Adipocyte (in vitro differentiated cells): ENCODE measurements around the gene KCNN2.

Experiments used
- DNase-seq: peaks from one replicate; pipeline ENCODE4 v3.0.0-alpha.2; 2015; ENCODE audit warnings: low read depth
- H3K27me3 ChIP-seq: replicated peaks from 2 replicates; pipeline ENCODE4 v1.7.0; 2013; ENCODE audit warnings: mild to moderate bottlenecking, low read length, moderate library complexity; ENCODE audit not compliant: control insufficient read depth, insufficient read depth
- H3K36me3 ChIP-seq: 2 replicates; pipeline ENCODE4 v1.7.0; 2013; ENCODE audit warnings: low read length, mild to moderate bottlenecking, moderate library complexity; ENCODE audit not compliant: control insufficient read depth, insufficient read depth, severe bottlenecking
- H3K4me1 ChIP-seq: 2 replicates; pipeline ENCODE4 v1.7.0; 2013; ENCODE audit warnings: mild to moderate bottlenecking, low read length, moderate library complexity; ENCODE audit not compliant: control insufficient read depth, insufficient read depth
- H3K4me3 ChIP-seq: 2 replicates; pipeline ENCODE4 v1.7.0; 2013; ENCODE audit warnings: mild to moderate bottlenecking, low read length, moderate library complexity
- H3K9ac ChIP-seq: 2 replicates; pipeline ENCODE4 v1.7.0; 2013; ENCODE audit warnings: mild to moderate bottlenecking, low read length, moderate library complexity
- H3K9me3 ChIP-seq: 2 replicates; pipeline ENCODE4 v1.7.0; 2013; ENCODE audit warnings: mild to moderate bottlenecking, low read length, moderate library complexity; ENCODE audit not compliant: control insufficient read depth

KCNN2 gene

GRCh38 chr5:114361724-114362196 lies at the start of gene KCNN2:
Gene KCNN2 (plus strand): TSS chr5:114362070. CDS start chr5:114362140, 70 bp downstream.
- no peaks in the 10 kb centered on the region for H3K9me3 ChIP-seq
- no peaks in the 10 kb centered on the region for H3K36me3 ChIP-seq
- H3K4me3 ChIP-seq: peak within 1 kb of the TSS; percentile 65
- peaks cover 8% of the 10 kb centered on the region for H3K4me1 ChIP-seq
- H3K9ac ChIP-seq: no peak within 1 kb of the TSS
- H3K27me3 ChIP-seq: peaks cover 53% of the 10 kb centered on the region
- peak; percentile 78 for DNase-seq

DNA sequence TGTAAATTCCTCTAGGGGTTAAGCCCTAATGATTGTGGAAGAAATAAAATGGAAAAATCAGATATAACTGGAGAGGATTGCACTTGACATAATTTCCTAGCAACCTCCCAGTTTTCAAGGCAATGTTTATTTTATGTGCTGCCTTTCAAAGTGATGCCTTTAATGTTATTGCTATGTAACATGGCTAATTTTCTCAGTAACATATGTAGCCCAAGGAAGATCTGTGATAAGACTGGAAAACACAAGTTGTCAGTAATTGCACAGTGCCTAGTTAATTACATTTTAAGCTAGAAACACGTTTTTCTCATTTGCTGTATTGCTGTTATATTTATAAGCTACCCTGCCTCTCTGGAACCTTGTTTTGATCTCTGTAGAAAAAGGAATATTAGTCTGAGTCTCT lies 49.2 kb upstream of the KCNN2 start:
- no peaks in the 10 kb centered on the region for H3K27me3 ChIP-seq
- H3K9me3 ChIP-seq: no peaks in the 10 kb centered on the region
- H3K4me1 ChIP-seq: no peaks in the 10 kb centered on the region
- no peak for DNase-seq
- H3K9ac ChIP-seq: no peak overlapping the region
- no peak overlapping the region for H3K4me3 ChIP-seq
- H3K36me3 ChIP-seq: no peaks in the 10 kb centered on the region

DNA sequence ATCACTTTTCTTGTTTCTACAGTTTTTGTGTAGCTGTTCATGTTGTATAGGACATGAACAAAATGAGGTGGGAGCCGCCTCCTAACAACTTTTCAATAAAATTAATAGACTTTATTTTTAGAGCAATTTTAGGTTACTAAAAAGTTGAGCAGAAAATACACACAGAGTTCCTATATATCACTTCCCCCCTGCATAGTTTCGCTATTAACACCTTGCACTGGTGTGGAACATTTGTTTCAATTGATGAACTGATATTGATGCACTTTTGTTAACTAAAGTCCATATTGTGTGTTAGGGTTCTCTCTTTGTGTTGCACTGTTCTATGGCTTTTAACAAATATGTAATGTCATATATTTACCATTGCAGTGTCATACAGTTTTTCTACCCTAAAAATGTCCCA lies 47.8 kb upstream of the KCNN2 start:
- Histone ChIP-seq H3K36me3 (no peaks in the 10 kb centered on the region), H3K27me3 (no peaks in the 10 kb centered on the region), H3K9ac (no peak overlapping the region), H3K9me3 (no peaks in the 10 kb centered on the region), H3K4me1 (no peaks in the 10 kb centered on the region), H3K4me3 (no peak overlapping the region)
- no peak for DNase-seq

DNA sequence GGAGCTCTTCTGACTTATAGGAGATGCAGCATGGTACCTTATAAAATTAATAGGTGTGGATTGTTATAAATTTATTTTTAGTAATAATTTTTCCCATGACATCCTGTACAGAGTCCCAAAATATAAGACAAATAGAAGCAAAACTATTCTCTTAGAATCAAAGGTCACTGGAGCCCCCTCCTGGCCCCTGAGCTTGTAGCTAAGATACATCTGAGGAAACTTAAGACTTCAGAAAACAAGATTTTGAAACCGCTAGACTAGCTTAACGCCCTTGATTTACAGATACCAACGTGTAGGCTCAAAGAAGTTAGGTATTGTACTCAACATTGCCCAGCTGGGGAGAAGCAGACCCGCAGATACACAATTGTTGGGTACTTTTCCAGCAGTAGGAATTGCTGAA lies 45.7 kb upstream of the KCNN2 start:
- Histone ChIP-seq H3K27me3 (no peaks in the 10 kb centered on the region), H3K4me3 (no peak overlapping the region), H3K9ac (no peak overlapping the region), H3K4me1 (no peaks in the 10 kb centered on the region), H3K36me3 (no peaks in the 10 kb centered on the region), H3K9me3 (no peaks in the 10 kb centered on the region)
- no peak for DNase-seq

GRCh38 chr5:114317751-114318150 lies 44.1 kb upstream of the KCNN2 start:
- Histone ChIP-seq H3K4me3 (no peak overlapping the region), H3K27me3 (no peaks in the 10 kb centered on the region), H3K9ac (no peak overlapping the region), H3K4me1 (no peaks in the 10 kb centered on the region), H3K9me3 (no peaks in the 10 kb centered on the region), H3K36me3 (no peaks in the 10 kb centered on the region)
- DNase-seq: no peak

- Histone ChIP-seq H3K9ac (no peak overlapping the region), H3K4me3 (no peak overlapping the region), H3K4me1 (no peaks in the 10 kb centered on the region), H3K36me3 (no peaks in the 10 kb centered on the region), H3K9me3 (no peaks in the 10 kb centered on the region), H3K27me3 (no peaks in the 10 kb centered on the region)
- no peak for DNase-seq
Measured at GRCh38 chr5:114319236-114319635, 42.6 kb upstream of the KCNN2 start.

DNA sequence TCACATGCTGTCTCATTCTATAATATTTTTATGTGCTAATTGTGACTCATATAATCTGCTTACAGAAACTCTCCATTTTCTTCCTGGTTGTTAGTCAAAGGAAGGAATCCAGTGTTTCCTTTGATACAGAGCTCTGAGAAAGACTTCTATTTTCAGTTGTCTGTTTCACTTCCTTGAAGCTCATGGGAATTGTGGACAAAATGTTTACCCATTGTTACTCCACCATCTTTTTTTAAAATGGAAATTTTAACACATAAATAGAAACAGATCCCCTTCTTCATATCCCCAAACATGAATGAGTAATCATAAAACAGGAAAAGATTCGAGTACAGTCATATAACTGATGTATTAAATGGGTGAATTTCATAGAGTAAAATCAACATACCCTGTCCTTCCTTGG lies 42.0 kb upstream of the KCNN2 start:
- Histone ChIP-seq H3K36me3 (no peaks in the 10 kb centered on the region), H3K4me1 (no peaks in the 10 kb centered on the region), H3K9me3 (no peaks in the 10 kb centered on the region), H3K27me3 (no peaks in the 10 kb centered on the region), H3K4me3 (no peak overlapping the region), H3K9ac (no peak overlapping the region)
- DNase-seq: no peak

- no peaks in the 10 kb centered on the region for H3K4me1 ChIP-seq
- no peaks in the 10 kb centered on the region for H3K9me3 ChIP-seq
- H3K36me3 ChIP-seq: no peaks in the 10 kb centered on the region
- DNase-seq: no peak
- no peak overlapping the region for H3K9ac ChIP-seq
- no peaks in the 10 kb centered on the region for H3K27me3 ChIP-seq
- H3K4me3 ChIP-seq: no peak overlapping the region
Measured at GRCh38 chr5:114324282-114324681, 37.6 kb upstream of the KCNN2 start.

DNA sequence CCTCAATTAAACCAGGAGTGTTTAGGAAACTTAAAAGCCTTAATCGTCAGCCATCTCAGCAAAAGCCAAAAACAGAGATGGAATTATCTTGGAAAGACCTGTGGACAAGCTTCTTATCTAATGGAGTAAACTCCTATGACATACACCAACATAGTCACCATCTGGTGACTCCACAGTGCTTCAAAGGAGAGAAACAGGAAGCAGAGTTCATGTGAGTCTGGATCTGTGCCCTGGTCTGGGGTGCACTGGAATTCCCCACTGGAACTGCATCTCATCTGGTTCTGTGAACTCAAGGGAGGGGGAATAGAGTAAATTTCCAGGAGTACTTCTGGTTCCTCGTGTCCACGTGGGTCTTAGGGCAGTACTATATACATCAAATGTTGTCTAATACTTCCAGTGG lies 36.3 kb upstream of the KCNN2 start:
- Histone ChIP-seq H3K9me3 (no peaks in the 10 kb centered on the region), H3K27me3 (no peaks in the 10 kb centered on the region), H3K9ac (no peak overlapping the region), H3K36me3 (no peaks in the 10 kb centered on the region), H3K4me3 (no peak overlapping the region), H3K4me1 (no peaks in the 10 kb centered on the region)
- DNase-seq: peak; percentile 10

DNA sequence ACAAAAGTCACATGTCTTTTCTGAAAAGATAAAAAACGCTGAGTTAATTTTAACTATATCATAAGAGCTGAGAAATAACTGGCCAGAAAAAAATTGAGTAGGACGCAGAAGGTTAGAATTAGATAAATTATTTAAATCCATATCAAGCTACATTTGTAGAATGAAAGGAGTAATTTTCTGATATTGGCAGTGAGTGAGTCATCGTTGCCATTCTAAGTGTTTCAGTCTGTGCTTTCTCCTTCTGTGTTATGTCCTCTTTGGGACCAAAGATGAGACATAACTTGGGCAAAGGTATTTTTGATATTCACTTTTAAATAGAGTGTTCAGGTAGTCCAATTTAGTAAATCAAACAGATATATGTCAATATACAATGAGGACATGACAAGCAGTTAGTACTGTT lies 34.4 kb upstream of the KCNN2 start:
- no peaks in the 10 kb centered on the region for H3K27me3 ChIP-seq
- H3K4me3 ChIP-seq: no peak overlapping the region
- no peaks in the 10 kb centered on the region for H3K9me3 ChIP-seq
- no peaks in the 10 kb centered on the region for H3K4me1 ChIP-seq
- DNase-seq: no peak
- no peak overlapping the region for H3K9ac ChIP-seq
- no peaks in the 10 kb centered on the region for H3K36me3 ChIP-seq

DNA sequence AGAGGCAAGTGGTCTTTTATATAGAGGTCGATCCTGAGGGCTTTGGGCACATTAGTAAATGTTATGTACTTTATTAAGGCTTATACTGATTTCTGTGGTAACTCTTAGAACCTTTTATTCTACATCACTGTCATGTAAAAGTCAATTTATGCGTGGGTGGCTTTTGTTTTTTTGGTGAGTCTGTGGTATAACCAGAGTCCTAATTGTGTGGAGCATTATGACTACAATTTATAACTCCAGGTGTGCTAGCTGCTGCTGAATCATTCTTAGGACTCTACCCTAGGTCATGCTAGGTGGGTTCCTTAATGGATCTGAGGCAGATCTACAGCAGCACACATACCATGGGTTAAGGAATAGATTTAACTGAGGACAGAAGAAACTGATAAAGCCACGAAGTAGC lies 33.9 kb upstream of the KCNN2 start:
- Histone ChIP-seq H3K27me3 (no peaks in the 10 kb centered on the region), H3K4me3 (no peak overlapping the region), H3K4me1 (no peaks in the 10 kb centered on the region), H3K9me3 (no peaks in the 10 kb centered on the region), H3K9ac (no peak overlapping the region), H3K36me3 (no peaks in the 10 kb centered on the region)
- no peak for DNase-seq

DNA sequence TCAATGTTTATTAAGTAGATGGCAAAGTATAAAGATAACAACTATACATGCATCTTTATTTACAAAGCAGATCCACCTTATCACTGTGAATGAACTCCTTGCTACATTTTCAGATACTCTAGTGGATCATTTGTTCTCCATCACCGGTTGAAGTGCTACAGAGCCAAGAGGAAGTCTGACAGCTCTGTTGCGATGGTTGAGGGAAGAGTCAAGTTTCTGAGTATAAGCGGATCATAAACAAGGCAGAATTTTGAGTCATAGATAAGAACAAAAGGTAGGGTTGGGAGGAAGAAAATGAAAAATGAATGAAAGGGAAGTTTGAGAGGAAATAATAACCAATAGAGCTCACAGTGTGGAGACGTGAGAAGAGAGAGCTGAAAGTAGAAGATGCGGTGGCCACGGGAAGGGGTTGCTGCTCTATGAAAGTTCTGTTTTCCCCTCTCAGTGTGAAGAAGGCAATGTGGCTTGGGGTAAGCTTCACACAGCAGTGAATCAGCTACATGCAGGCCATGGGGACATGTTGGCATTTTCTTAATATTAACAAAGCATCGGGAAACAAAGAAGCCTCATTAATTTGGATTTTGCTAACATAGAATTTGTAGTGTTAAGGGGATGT lies 30.8 kb upstream of the KCNN2 start:
- H3K4me1 ChIP-seq: no peaks in the 10 kb centered on the region
- no peaks in the 10 kb centered on the region for H3K36me3 ChIP-seq
- H3K4me3 ChIP-seq: no peak overlapping the region
- H3K9ac ChIP-seq: no peak overlapping the region
- H3K9me3 ChIP-seq: no peaks in the 10 kb centered on the region
- no peaks in the 10 kb centered on the region for H3K27me3 ChIP-seq
- no peak for DNase-seq
